ENCODE results near the gene NAT14. TPM values are rescaled to one million over a fixed set of nuclear protein-coding genes. Genes with fewer than 3 reads are reported as not detected.
"Not testable (repeated sequence)": the region's sequence is repeated elsewhere in the genome, so short reads cannot be mapped to it uniquely, and the experiment has no call there.

The NAT14 gene
- total RNA-seq, 2 experiments from 2014 or later, result 10.5 to 14.7 TPM

DNA sequence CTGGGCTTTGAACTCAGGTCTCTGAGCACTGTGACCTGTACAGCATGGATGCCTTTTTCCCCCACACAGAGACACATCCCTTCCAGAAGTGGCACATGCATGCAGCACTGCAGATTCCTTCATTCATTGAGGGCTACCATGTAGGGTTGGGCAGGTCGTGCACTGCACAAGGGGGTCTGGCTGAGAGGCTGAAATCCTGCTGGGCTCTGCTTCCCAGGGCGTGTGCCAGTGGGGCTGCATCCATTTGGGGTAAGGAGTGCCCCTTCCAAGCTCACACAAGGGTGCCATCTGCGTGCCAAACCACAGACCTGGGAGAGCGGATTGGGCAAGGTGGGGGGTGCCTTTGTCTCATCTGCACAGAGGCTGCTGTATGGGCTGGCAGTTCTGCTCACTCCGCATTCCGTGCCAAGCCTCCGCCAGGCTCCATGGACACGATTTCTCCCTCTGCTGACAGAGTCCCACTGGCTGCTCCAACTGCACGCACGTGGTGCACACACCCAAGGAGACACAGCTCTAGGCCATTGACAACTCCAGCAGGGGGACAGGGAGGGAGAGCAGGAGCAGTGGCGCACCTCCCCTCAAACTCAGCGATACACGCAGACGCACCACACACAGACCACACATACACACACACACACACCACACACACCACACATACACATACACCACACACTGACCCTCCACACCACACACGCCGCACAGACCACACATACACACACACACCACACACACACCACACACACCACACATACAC lies 37.4 kb upstream of the NAT14 start:
- DNase-seq, result no peak
- Mint-ChIP-seq H3K4me3 (no peak overlapping the region), H3K4me1 (ENCODE audit: low read depth) (peaks cover 12% of the 10 kb centered on the region), H3K36me3 (ENCODE audit: low read depth) (no peaks in the 10 kb centered on the region), H3K27me3 (peaks cover 48% of the 10 kb centered on the region), H3K9me3 (no peaks in the 10 kb centered on the region), H3K27ac (no peak overlapping the region)
- intact Hi-C loops (cut with DNase I, micrococcal nuclease), result no loop called here
- ChIA-PET CTCF (no interaction called here), POLR2A (no interaction called here)
- peaks cover 24% of the 10 kb centered on the region for H3K4me1 ChIP-seq (ENCODE audit: insufficient read depth, low read length)
- no peak overlapping the region for H3K27ac ChIP-seq (ENCODE audit: low read depth in 1 of 2, low read length in 2 of 2)
- no peaks in the 10 kb centered on the region for H3K36me3 ChIP-seq (ENCODE audit: insufficient read depth, low read length)
- no peak for TF ChIP-seq CTCF (IDR thresholded peaks at IDR 0.05)
- no peak for ATAC-seq (ENCODE audit: poor library complexity)
- peaks cover 48 to 66% of the 10 kb centered on the region in 2 experiments for H3K27me3 ChIP-seq (ENCODE audit: control insufficient read depth in 1 of 2, insufficient read depth in 2 of 2, low read length in 2 of 2)
- H3K4me3 ChIP-seq (ENCODE audit: low read length), result no peak overlapping the region
- H3K9me3 ChIP-seq (ENCODE audit: control insufficient read depth in 1 of 2, insufficient read depth in 1 of 2, low read length in 2 of 2), result peaks cover 0 to 18% of the 10 kb centered on the region in 2 experiments

DNA sequence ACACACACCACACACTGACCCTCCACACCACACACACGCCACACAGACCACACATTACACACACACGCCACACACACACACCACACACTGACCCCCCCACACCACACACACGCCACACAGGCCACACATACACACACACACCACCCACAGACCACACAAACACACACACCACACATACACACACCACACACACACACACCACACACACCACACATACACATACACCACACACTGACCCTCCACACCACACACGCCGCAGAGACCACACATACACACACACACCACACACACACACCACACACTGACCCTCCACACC lies 36.9 kb upstream of the NAT14 start:
- H3K4me3 Mint-ChIP-seq; ATAC-seq (ENCODE audit: poor library complexity); H3K36me3 Mint-ChIP-seq (ENCODE audit: low read depth); intact Hi-C loops (cut with DNase I, micrococcal nuclease); H3K27ac Mint-ChIP-seq; H3K27ac ChIP-seq (ENCODE audit: low read depth in 1 of 2, low read length in 2 of 2); H3K4me3 ChIP-seq (ENCODE audit: low read length); POLR2A ChIA-PET; H3K9me3 Mint-ChIP-seq; DNase-seq; CTCF ChIA-PET; H3K36me3 ChIP-seq (ENCODE audit: insufficient read depth, low read length): not testable (repeated sequence)
- H3K9me3 ChIP-seq (ENCODE audit: control insufficient read depth in 1 of 2, insufficient read depth in 1 of 2, low read length in 2 of 2), result peaks cover 0 to 21% of the 10 kb centered on the region in 2 experiments
- peaks cover 46 to 64% of the 10 kb centered on the region in 2 experiments for H3K27me3 ChIP-seq (ENCODE audit: control insufficient read depth in 1 of 2, insufficient read depth in 2 of 2, low read length in 2 of 2)
- peaks cover 24% of the 10 kb centered on the region for H3K4me1 ChIP-seq (ENCODE audit: insufficient read depth, low read length)
- peaks cover 12% of the 10 kb centered on the region for H3K4me1 Mint-ChIP-seq (ENCODE audit: low read depth)
- H3K27me3 Mint-ChIP-seq, result peaks cover 48% of the 10 kb centered on the region

- no peak overlapping the region for H3K27ac Mint-ChIP-seq
- CTCF ChIA-PET, result no interaction called here
- no peak overlapping the region for H3K27ac ChIP-seq (ENCODE audit: low read depth in 1 of 2, low read length in 2 of 2)
- no peaks in the 10 kb centered on the region for H3K9me3 Mint-ChIP-seq
- H3K36me3 ChIP-seq (ENCODE audit: insufficient read depth, low read length), result no peaks in the 10 kb centered on the region
- H3K27me3 Mint-ChIP-seq, result peaks cover 46% of the 10 kb centered on the region
- no peak overlapping the region for H3K4me3 Mint-ChIP-seq
- no peak for DNase-seq
- no peaks in the 10 kb centered on the region for H3K36me3 Mint-ChIP-seq (ENCODE audit: low read depth)
- peaks cover 23% of the 10 kb centered on the region for H3K4me1 ChIP-seq (ENCODE audit: insufficient read depth, low read length)
- H3K9me3 ChIP-seq (ENCODE audit: control insufficient read depth in 1 of 2, insufficient read depth in 1 of 2, low read length in 2 of 2), result peaks cover 0 to 21% of the 10 kb centered on the region in 2 experiments
- intact Hi-C loops (cut with DNase I, micrococcal nuclease), result no loop called here
- peaks cover 13% of the 10 kb centered on the region for H3K4me1 Mint-ChIP-seq (ENCODE audit: low read depth)
- no peak for ATAC-seq (ENCODE audit: poor library complexity)
- H3K4me3 ChIP-seq (ENCODE audit: low read length), result no peak overlapping the region
- no peak for TF ChIP-seq CTCF (IDR thresholded peaks at IDR 0.05)
- POLR2A ChIA-PET, result no interaction called here
- H3K27me3 ChIP-seq (ENCODE audit: control insufficient read depth in 1 of 2, insufficient read depth in 2 of 2, low read length in 2 of 2), result peaks cover 38 to 50% of the 10 kb centered on the region in 2 experiments
Observed at GRCh38 chr19:55449469-55449868, 35.5 kb upstream of the NAT14 start.
